Epithelial cell of proximal tubule (primary cell): ENCODE results near the gene RUNX2. TPM values are rescaled to one million over a fixed set of nuclear protein-coding genes. Genes with fewer than 3 reads are reported as not detected.

ENCODE experiments used
- DNase-seq: peaks from one replicate; pipeline ENCODE4 v3.0.0-alpha.2; 2011; ENCODE audit warnings: low read depth
- H3K4me3 ChIP-seq: 2 replicates; pipeline ENCODE4 v1.5.1; 2011; ENCODE audit warnings: low read depth, mild to moderate bottlenecking, low read length
- CTCF ChIP-seq: conservative IDR thresholded peaks from 2 replicates; pipeline ENCODE4 v1.5.1; 2012; ENCODE audit warnings: low read depth, mild to moderate bottlenecking, low read length
- total RNA-seq: library from RNA; depleted of rRNA; stranded (reverse); fragments of >200 nt; gene quantifications from 2 replicates; pipeline ENCODE4 v1.2.3, GENCODE V29; 2015

The RUNX2 gene
- total RNA-seq, 1 donor from 2014 or later: 13.1 TPM

- H3K4me3 ChIP-seq: no peak overlapping the region
- DNase-seq: no peak
- no peak for TF ChIP-seq CTCF
Measured at GRCh38 chr6:45587229-45588060, 259.3 kb downstream of the RUNX2 start.

- no peak for TF ChIP-seq CTCF
- DNase-seq: no peak
- no peak overlapping the region for H3K4me3 ChIP-seq
Measured at GRCh38 chr6:45589367-45589766, 261.2 kb downstream of the RUNX2 start.

GRCh38 chr6:45590226-45590625 is 262.1 kb downstream of the RUNX2 start:
- H3K4me3 ChIP-seq: no peak overlapping the region
- no peak for TF ChIP-seq CTCF
- DNase-seq: peak; percentile 91

- DNase-seq: no peak
- no peak overlapping the region for H3K4me3 ChIP-seq
- TF ChIP-seq CTCF: no peak
Measured at GRCh38 chr6:45590696-45591184, 262.6 kb downstream of the RUNX2 start.

GRCh38 chr6:45591306-45591705 is 263.2 kb downstream of the RUNX2 start:
- no peak for DNase-seq
- TF ChIP-seq CTCF: no peak
- H3K4me3 ChIP-seq: no peak overlapping the region

- no peak overlapping the region for H3K4me3 ChIP-seq
- TF ChIP-seq CTCF: no peak
- no peak for DNase-seq
Measured at GRCh38 chr6:45591890-45592289, 263.8 kb downstream of the RUNX2 start.

GRCh38 chr6:45592991-45593390 is 264.9 kb downstream of the RUNX2 start:
- DNase-seq: no peak
- H3K4me3 ChIP-seq: no peak overlapping the region
- no peak for TF ChIP-seq CTCF
